Body of pancreas (tissue), 4 donors: ENCODE measurements around the gene YOD1. TPM values are rescaled to one million over a fixed set of nuclear protein-coding genes. Genes with fewer than 3 reads are reported as not detected.

Source experiments
- ATAC-seq: fragments of 150-250 bp; one replicate; pipeline ENCODE4 v1.9.1; 2016
- DNase-seq, 4 donors: peaks; one replicate each; pipeline ENCODE4 v3.0.0-alpha.2; 2019
- H3K27ac ChIP-seq, 4 donors: fragments of 200-600 bp; sonication (generic); 1 replicate in 3 of 4; 2 replicates in 1 of 4; pipeline versions ENCODE4 v1.5.1 to v1.6.1; 2016 to 2019; ENCODE audit warnings: mild to moderate bottlenecking in 1 of 4, mixed read lengths in 1 of 4, moderate library complexity in 1 of 4
- H3K27me3 ChIP-seq, 2 donors: fragments of 200-600 bp; sonication (generic); one replicate each; pipeline ENCODE4 v1.6.0; 2016; ENCODE audit warnings: mild to moderate bottlenecking in 1 of 2
- H3K36me3 ChIP-seq, 2 donors: fragments of 200-600 bp; sonication (generic); replicated peaks in 1 of 2; 2 replicates each; pipeline ENCODE4 v1.5.1; 2016; ENCODE audit warnings: low read depth in 2 of 2; ENCODE audit not compliant: insufficient read depth in 1 of 2
- H3K4me1 ChIP-seq: fragments of 200-600 bp; sonication (generic); one replicate; pipeline ENCODE4 v1.6.0; 2016
- H3K4me3 ChIP-seq, 2 donors: fragments of 200-600 bp; sonication (generic); 1 replicate in 1 of 2; 2 replicates in 1 of 2; pipeline ENCODE4 v1.5.1; 2016 to 2019
- H3K9me3 ChIP-seq, 3 donors: fragments of 200-600 bp; sonication (generic); 1 replicate in 2 of 3; 2 replicates in 1 of 3; pipeline ENCODE4 v1.5.1; 2016
- POLR2A ChIP-seq, 3 donors: fragments of 450-650 bp; IDR thresholded peaks; one replicate each; pipeline ENCODE4 v1.6.1; 2016; ENCODE audit warnings: antibody characterized with exemption in 3 of 3, mild to moderate bottlenecking in 2 of 3
- WGBS, 2 donors: methylation state at CpG; one replicate each; pipeline ENCODE4 v1.1.5; 2017; 5-methylcytosine and 5-hydroxymethylcytosine counted together
- intact Hi-C: fragments of 100-400 bp; cut with DNase I; formaldehyde crosslinking; loops from one replicate; pipeline ENCODE4 v1.15.1; 2023
- total RNA-seq, 2 donors: library from RNA; depleted of rRNA; stranded (reverse); fragments of >200 nt; gene quantifications; one replicate each; pipeline ENCODE4 v1.1.0, GENCODE V29; 2016
- TF ChIP-seq, protein P1 (sequence below), 7 experiments: fragments of 450-650 bp in 4 of 7; fragments of 200-600 bp in 3 of 7; sonication (generic) in 3 of 7; IDR thresholded peaks; one replicate each; pipeline ENCODE4 v1.5.1; 2016 to 2019; ENCODE audit warnings: antibody characterized with exemption in 7 of 7

Gene YOD1
- total RNA-seq, 2 donors from 2014 or later: 5.4 to 5.9 TPM

DNA sequence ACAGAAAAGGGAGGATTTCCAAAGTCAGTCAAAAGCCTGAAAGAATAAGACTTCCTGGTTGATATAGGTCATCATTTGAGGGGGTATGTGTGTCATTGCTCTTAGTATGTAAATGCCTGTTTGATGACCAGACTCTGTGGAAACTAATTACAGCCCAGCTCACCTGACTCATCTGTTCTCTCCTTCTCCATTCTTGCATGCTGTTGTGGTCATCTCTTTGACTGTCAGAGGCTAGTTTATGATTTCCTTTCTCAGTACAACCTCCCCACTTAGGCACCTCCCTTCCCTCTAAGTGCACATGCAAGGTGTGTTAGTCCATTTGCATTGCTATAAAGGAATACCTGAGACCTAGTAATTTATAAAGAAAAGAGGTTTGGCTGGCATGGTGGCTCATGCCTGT, 16.0 kb downstream of the YOD1 start:
- intact Hi-C loops: no loop called here
- Histone ChIP-seq H3K27me3 (no peaks in the 10 kb centered on the region), H3K4me3 (no peak overlapping the region), H3K4me1 (peaks cover 42% of the 10 kb centered on the region), H3K27ac (no peak overlapping the region), H3K9me3 (no peaks in the 10 kb centered on the region), H3K36me3 (no peaks in the 10 kb centered on the region)
- ATAC-seq: no peak
- DNase-seq: no peak
- TF ChIP-seq, protein P1, sequence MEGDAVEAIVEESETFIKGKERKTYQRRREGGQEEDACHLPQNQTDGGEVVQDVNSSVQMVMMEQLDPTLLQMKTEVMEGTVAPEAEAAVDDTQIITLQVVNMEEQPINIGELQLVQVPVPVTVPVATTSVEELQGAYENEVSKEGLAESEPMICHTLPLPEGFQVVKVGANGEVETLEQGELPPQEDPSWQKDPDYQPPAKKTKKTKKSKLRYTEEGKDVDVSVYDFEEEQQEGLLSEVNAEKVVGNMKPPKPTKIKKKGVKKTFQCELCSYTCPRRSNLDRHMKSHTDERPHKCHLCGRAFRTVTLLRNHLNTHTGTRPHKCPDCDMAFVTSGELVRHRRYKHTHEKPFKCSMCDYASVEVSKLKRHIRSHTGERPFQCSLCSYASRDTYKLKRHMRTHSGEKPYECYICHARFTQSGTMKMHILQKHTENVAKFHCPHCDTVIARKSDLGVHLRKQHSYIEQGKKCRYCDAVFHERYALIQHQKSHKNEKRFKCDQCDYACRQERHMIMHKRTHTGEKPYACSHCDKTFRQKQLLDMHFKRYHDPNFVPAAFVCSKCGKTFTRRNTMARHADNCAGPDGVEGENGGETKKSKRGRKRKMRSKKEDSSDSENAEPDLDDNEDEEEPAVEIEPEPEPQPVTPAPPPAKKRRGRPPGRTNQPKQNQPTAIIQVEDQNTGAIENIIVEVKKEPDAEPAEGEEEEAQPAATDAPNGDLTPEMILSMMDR (IDR thresholded peaks at IDR 0.05): no peak
- no peak for TF ChIP-seq POLR2A (IDR thresholded peaks at IDR 0.05)

DNA sequence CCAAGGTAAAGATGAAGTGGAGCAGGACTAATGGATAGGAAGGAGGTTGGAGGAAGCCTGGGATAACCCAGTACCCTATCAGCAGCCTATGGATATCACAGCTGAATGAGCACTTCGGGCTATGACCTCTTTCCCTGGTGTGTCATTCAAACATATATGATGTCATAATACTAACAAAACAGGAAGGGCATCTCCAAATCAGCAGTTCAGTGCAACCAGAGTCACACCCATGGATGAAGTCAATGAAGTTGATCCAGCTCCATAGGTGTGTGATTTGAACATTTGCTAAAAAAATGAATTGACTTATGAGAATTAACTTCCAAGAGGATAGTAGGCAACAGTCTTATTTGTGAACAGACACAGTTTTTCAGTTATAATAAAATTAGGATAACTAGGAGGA, 16.8 kb downstream of the YOD1 start:
- no peak for TF ChIP-seq POLR2A (IDR thresholded peaks at IDR 0.05)
- TF ChIP-seq, protein P1 (IDR thresholded peaks at IDR 0.05): no peak
- intact Hi-C loops: no loop called here
- no peak for ATAC-seq
- Histone ChIP-seq H3K4me1 (peaks cover 43% of the 10 kb centered on the region), H3K27me3 (no peaks in the 10 kb centered on the region), H3K27ac (peak overlapping the region in 1 of 4 donors; percentile 91), H3K9me3 (no peaks in the 10 kb centered on the region), H3K4me3 (no peak overlapping the region), H3K36me3 (no peaks in the 10 kb centered on the region)
- DNase-seq: no peak
- 63 to 65% methylated on average over 1 of the region's 1 CpG for WGBS, 2 donors

DNA sequence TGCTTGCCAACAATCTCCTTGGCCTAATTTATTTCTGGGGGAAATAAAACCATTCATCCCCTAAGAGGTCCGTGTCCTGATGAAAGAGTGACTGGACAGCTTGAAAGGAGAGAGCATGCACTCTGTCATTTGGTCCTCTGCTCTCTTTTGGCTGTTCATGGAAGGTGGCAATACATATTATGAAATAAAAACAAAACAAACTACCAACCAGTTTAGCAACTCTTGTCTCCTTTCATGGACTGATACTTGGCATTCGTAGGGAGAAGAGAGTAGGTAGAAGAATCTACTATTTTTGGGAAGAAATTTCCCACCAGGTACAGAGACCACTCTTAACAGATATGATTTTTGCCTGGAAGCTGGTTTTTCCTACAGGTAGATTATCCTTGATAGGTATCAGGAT, 17.7 kb downstream of the YOD1 start:
- H3K4me3 ChIP-seq: no peak overlapping the region
- TF ChIP-seq, protein P1 (IDR thresholded peaks at IDR 0.05): no peak
- TF ChIP-seq POLR2A (IDR thresholded peaks at IDR 0.05): no peak
- WGBS, 2 donors: 22 to 34% methylated on average over 2 of the region's 2 CpGs
- no peak for DNase-seq
- peak overlapping the region; percentile 87 to 92 (median 90) for H3K27ac ChIP-seq
- H3K36me3 ChIP-seq: no peaks in the 10 kb centered on the region
- peaks cover 46% of the 10 kb centered on the region for H3K4me1 ChIP-seq
- intact Hi-C loops: no loop called here
- no peaks in the 10 kb centered on the region for H3K9me3 ChIP-seq
- H3K27me3 ChIP-seq: no peaks in the 10 kb centered on the region
- no peak for ATAC-seq

DNA sequence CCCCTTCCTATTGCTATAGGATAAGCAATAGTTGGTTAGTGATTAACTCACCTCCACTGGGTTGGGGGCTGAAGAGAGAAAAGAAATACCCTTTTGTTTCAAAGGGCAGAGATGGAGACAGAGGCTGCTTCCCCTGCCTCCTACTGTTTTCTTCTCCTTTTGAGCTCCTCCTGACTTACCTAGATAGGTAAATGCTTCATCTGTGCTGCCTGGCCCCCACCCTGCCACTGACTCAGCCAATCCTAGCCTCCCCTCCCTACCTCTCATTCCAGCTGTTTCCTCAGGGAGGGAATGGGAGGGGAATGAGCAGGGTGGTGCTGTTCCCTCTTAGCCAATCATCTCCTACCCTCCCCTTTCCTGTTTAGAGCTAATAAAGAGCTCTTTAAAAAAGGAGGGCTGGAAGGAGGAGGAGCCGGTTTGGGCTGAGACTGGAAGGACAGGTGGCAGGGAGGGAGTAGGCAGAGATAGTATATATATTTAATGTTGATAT, 18.4 kb downstream of the YOD1 start, which contains the start of gene C1orf116:
Gene C1orf116 (minus strand): TSS at position 229 of the 490 bp plus-strand sequence. CDS start 5,158 bp downstream, outside the sequence.
- H3K27me3 ChIP-seq: no peaks in the 10 kb centered on the region
- peaks cover 53% of the 10 kb centered on the region for H3K4me1 ChIP-seq
- DNase-seq: peak; percentile 67 to 85 (median 80)
- no peaks in the 10 kb centered on the region for H3K9me3 ChIP-seq
- peak; percentile 29 to 88 (median 82) for TF ChIP-seq POLR2A (IDR thresholded peaks at IDR 0.05)
- TF ChIP-seq, protein P1 (IDR thresholded peaks at IDR 0.05): no peak
- intact Hi-C loops: no loop called here
- peak; percentile 91 for ATAC-seq
- H3K27ac ChIP-seq: peak within 1 kb of the TSS; percentile 87 to 92 (median 90)
- WGBS, 2 donors: 0 to 8% methylated on average over 1 of the region's 1 CpG
- no peaks in the 10 kb centered on the region for H3K36me3 ChIP-seq
- H3K4me3 ChIP-seq: peak within 1 kb of the TSS in 1 of 2 donors; percentile 38

DNA sequence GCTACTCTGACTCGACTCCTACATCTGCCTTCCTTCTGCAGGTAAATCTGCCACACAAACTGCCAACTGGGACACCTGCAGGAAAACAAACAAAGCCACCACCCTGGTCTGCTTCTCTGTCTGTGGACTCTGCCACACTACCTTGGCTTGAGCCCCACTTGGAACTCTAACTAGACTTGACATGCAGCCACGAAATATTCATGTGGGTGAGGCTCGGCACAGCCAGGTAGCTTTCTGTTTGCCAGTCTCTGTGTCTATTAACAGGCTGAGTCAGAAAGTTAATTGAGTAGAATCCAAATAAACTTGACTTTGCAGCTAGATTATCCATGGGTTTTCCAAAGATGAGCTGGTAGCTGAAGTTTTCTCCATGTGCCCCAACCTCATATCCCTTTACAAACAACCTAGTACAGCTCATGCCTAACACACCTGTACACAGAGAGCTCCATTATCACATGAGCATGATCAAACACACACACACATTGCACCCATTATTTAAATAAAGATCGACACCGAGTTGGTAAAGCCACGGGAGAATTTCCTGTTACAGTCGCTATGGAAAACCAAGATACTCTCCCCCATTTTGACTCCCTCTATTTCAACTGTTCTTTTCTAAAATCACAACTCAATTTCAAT, 19.3 kb downstream of the YOD1 start:
- H3K27me3 ChIP-seq: no peaks in the 10 kb centered on the region

More for the DNA sequence above, 19.3 kb downstream of the YOD1 start:
- ATAC-seq (peak; percentile 77), DNase-seq (peak; percentile 77 to 89 (median 86))
- Histone ChIP-seq H3K27ac (peak overlapping the region; percentile 87 to 92 (median 90)), H3K9me3 (no peaks in the 10 kb centered on the region), H3K4me3 (peak overlapping the region in 1 of 2 donors; percentile 38), H3K36me3 (no peaks in the 10 kb centered on the region), H3K4me1 (peaks cover 61% of the 10 kb centered on the region)
- intact Hi-C loops: no loop called here
- TF ChIP-seq, protein P1 (IDR thresholded peaks at IDR 0.05): no peak
- TF ChIP-seq POLR2A (IDR thresholded peaks at IDR 0.05): peak in 2 of 3 donors; percentile 9 to 43
- 17 to 24% methylated on average over 7 of the region's 7 CpGs for WGBS, 2 donors
